Stimulated activated CD4-positive, alpha-beta T cell treated with anti-CD3 and anti-CD28 coated beads, TNF-alpha, amount 100 ng/mL, for 24 hours (primary cell): ENCODE results near the gene BTG4.

Source experiments
- DNase-seq, 3 experiments: peaks; one replicate each; pipeline ENCODE4 v3.0.0-alpha.2; 2020; ENCODE audit warnings: low read depth in 3 of 3

Gene BTG4

GRCh38 chr11:111494040-111494439 is 18.1 kb downstream of the BTG4 start:
- DNase-seq: no peak

- DNase-seq: no peak
Observed at GRCh38 chr11:111490496-111490895, 21.7 kb downstream of the BTG4 start.

GRCh38 chr11:111483431-111483830 is 28.8 kb downstream of the BTG4 start:
- DNase-seq: no peak

GRCh38 chr11:111479666-111480065 is 32.5 kb downstream of the BTG4 start:
- no peak for DNase-seq

- no peak for DNase-seq
Observed at GRCh38 chr11:111477898-111478297, 34.3 kb downstream of the BTG4 start.

- DNase-seq: no peak
Observed at GRCh38 chr11:111476956-111477355, 35.2 kb downstream of the BTG4 start.

- no peak for DNase-seq
Observed at GRCh38 chr11:111476366-111476765, 35.8 kb downstream of the BTG4 start.

- DNase-seq: no peak
Observed at GRCh38 chr11:111474432-111474831, 37.8 kb downstream of the BTG4 start.

- DNase-seq: no peak
Observed at GRCh38 chr11:111472228-111472627, 40.0 kb downstream of the BTG4 start.

GRCh38 chr11:111469200-111469599 is 43.0 kb downstream of the BTG4 start:
- DNase-seq: no peak

- no peak for DNase-seq
Observed at GRCh38 chr11:111466615-111467014, 45.6 kb downstream of the BTG4 start.

- no peak for DNase-seq
Observed at GRCh38 chr11:111465400-111465799, 46.8 kb downstream of the BTG4 start.

- DNase-seq: no peak
Observed at GRCh38 chr11:111463276-111463675, 48.9 kb downstream of the BTG4 start.

- DNase-seq: no peak
Observed at GRCh38 chr11:111462329-111462728, 49.9 kb downstream of the BTG4 start.

- DNase-seq: no peak
Observed at GRCh38 chr11:111461460-111462235, 50.5 kb downstream of the BTG4 start.

- DNase-seq: no peak
Observed at GRCh38 chr11:111460856-111461255, 51.3 kb downstream of the BTG4 start.

GRCh38 chr11:111460340-111460739 is 51.8 kb downstream of the BTG4 start:
- no peak for DNase-seq

GRCh38 chr11:111459506-111460270 is 52.5 kb downstream of the BTG4 start:
- no peak for DNase-seq

- no peak for DNase-seq
Observed at GRCh38 chr11:111457731-111458368, 54.3 kb downstream of the BTG4 start.

- DNase-seq: no peak
Observed at GRCh38 chr11:111456859-111457730, 55.1 kb downstream of the BTG4 start.

GRCh38 chr11:111456086-111456858 is 55.9 kb downstream of the BTG4 start:
- DNase-seq: no peak
